CD4-positive, alpha-beta T cell treated with Interleukin-6 at 100 ng/mL for 8 hours (primary cell): ENCODE data around the gene ZNF783.
"Not testable (repeated sequence)": the region's sequence is repeated elsewhere in the genome, so short reads cannot be mapped to it uniquely, and the experiment has no call there.

ENCODE experiments used
- DNase-seq: peaks from one replicate; pipeline ENCODE4 v3.0.0-alpha.2; 2020; ENCODE audit warnings: mixed read lengths, low spot score

ZNF783 gene

GRCh38 chr7:149300620-149301285 is 38.8 kb downstream of the ZNF783 start:
- DNase-seq, result no peak

GRCh38 chr7:149302222-149302621 is 40.2 kb downstream of the ZNF783 start:
- DNase-seq, result no peak

GRCh38 chr7:149302865-149303264 is 40.9 kb downstream of the ZNF783 start:
- DNase-seq, result no peak

- DNase-seq, result no peak
Observed at GRCh38 chr7:149304006-149304405, 42.0 kb downstream of the ZNF783 start.

GRCh38 chr7:149306854-149307253 is 44.9 kb downstream of the ZNF783 start:
- no peak for DNase-seq

- no peak for DNase-seq
Observed at GRCh38 chr7:149307775-149308501, 45.9 kb downstream of the ZNF783 start.

- no peak for DNase-seq
Observed at GRCh38 chr7:149310113-149310836, 48.3 kb downstream of the ZNF783 start.

- no peak for DNase-seq
Observed at GRCh38 chr7:149310990-149311573, 49.1 kb downstream of the ZNF783 start.

GRCh38 chr7:149313981-149314380 is 52.0 kb downstream of the ZNF783 start:
- DNase-seq, result no peak

GRCh38 chr7:149316606-149317005 is 54.6 kb downstream of the ZNF783 start:
- DNase-seq, result no peak

- no peak for DNase-seq
Observed at GRCh38 chr7:149317496-149317895, 55.5 kb downstream of the ZNF783 start.

- DNase-seq, result no peak
Observed at GRCh38 chr7:149317986-149318672, 56.1 kb downstream of the ZNF783 start.

- no peak for DNase-seq
Observed at GRCh38 chr7:149319376-149319775, 57.4 kb downstream of the ZNF783 start.

GRCh38 chr7:149320313-149321124 is 58.5 kb downstream of the ZNF783 start:
- no peak for DNase-seq

- not testable (repeated sequence) for DNase-seq
Observed at GRCh38 chr7:149321125-149321905, 59.3 kb downstream of the ZNF783 start.

GRCh38 chr7:149321978-149322541 is 60.1 kb downstream of the ZNF783 start:
- no peak for DNase-seq

- no peak for DNase-seq
Observed at GRCh38 chr7:149322737-149323136, 60.7 kb downstream of the ZNF783 start.

- DNase-seq, result no peak
Observed at GRCh38 chr7:149325248-149325647, 63.3 kb downstream of the ZNF783 start.

- DNase-seq, result no peak
Observed at GRCh38 chr7:149329265-149329664, 67.3 kb downstream of the ZNF783 start.

GRCh38 chr7:149329766-149330334 is 67.9 kb downstream of the ZNF783 start:
- DNase-seq, result no peak
